HCT116 (cell line): ENCODE data around the gene IL17RB. TPM values are rescaled to one million over a fixed set of nuclear protein-coding genes. Genes with fewer than 3 reads are reported as not detected.

ENCODE experiments used
- ATAC-seq: fragments of 200-7000 bp; cut with Tn5 transposase; 2 replicates; pipeline ENCODE4 v1.9.1; 2020; ENCODE audit warnings: mild to moderate bottlenecking, moderate library complexity
- Bru-seq: library from RNA; stranded (reverse); fragments of 400-500 nt; gene quantifications from one replicate; lab custom pipeline; 2021; lab: Mats Ljungman, UMichigan
- BruChase-seq, 2 experiments: library from RNA; stranded (reverse); fragments of 400-500 nt; gene quantifications; one replicate each; lab custom pipeline; 2021; lab: Mats Ljungman, UMichigan
- BruUV-seq: library from RNA; stranded (reverse); fragments of 400-500 nt; replicated peaks from 2 replicates; lab custom pipeline; 2021; lab: Mats Ljungman, UMichigan
- CTCF ChIA-PET: fragments of 300-600 bp; sonication (Branson Sonifier 250); formaldehyde crosslinking; loops from one replicate; lab custom pipeline; 2021; ENCODE audit warnings: antibody characterized with exemption; lab: Charles Lee
- POLR2A ChIA-PET: fragments of 300-600, 350-600 bp; sonication (Branson Sonifier 250); formaldehyde crosslinking; loops from one replicate; lab custom pipeline; 2021; ENCODE audit warnings: antibody characterized with exemption; lab: Charles Lee
- RAD21 ChIA-PET, 2 experiments: fragments of 300-600 bp; sonication (Branson Sonifier 250); formaldehyde crosslinking; loops; one replicate each; lab custom pipeline; 2023; ENCODE audit warnings: low total read pairs in 2 of 2; ENCODE audit not compliant: uncharacterized antibody in 2 of 2, unreplicated experiment in 2 of 2, low non-redundant PET in 1 of 2; lab: Charles Lee
- DNase-seq: peaks from one replicate; pipeline ENCODE4 v3.0.0-alpha.2; 2010; ENCODE audit warnings: low read depth, low spot score
- H2AFZ ChIP-seq: fragments of 200-600 bp; shearing (Covaris generic), sonication (generic); 2 replicates; pipeline ENCODE4 v1.6.1; 2017; ENCODE audit warnings: low read depth, mixed run types, mixed read lengths, antibody characterized with exemption, low read length; ENCODE audit not compliant: poor library complexity, severe bottlenecking
- H3K27ac ChIP-seq: 2 replicates; pipeline ENCODE4 v1.5.1; 2012; ENCODE audit warnings: low read depth, low read length
- H3K27me3 ChIP-seq: fragments of 200-600 bp; sonication (generic); 2 replicates; pipeline ENCODE4 v1.6.1; 2016; ENCODE audit warnings: mixed run types, low read length, mixed read lengths; ENCODE audit not compliant: insufficient read depth
- H3K36me3 ChIP-seq, 2 experiments: fragments of 200-500 bp in 1 of 2; fragments of 200-600 bp in 1 of 2; sonication (Bioruptor generic) in 1 of 2; sonication (generic) in 1 of 2; 2 replicates each; pipeline versions ENCODE4 v1.5.1 to v1.6.1; 2014 to 2016; ENCODE audit warnings: low read length in 2 of 2, inconsistent platforms in 1 of 2, mixed read lengths in 1 of 2, mixed run types in 1 of 2; ENCODE audit not compliant: insufficient read depth in 2 of 2, control insufficient read depth in 1 of 2
- H3K4me1 ChIP-seq, 2 experiments: fragments of 200-600 bp in 1 of 2; sonication (generic) in 1 of 2; 2 replicates each; pipeline versions ENCODE4 v1.5.1 to v1.6.1; 2012 to 2017; ENCODE audit warnings: low read length in 2 of 2, inconsistent platforms in 1 of 2, mild to moderate bottlenecking in 1 of 2, mixed read lengths in 1 of 2, mixed run types in 1 of 2, moderate library complexity in 1 of 2; ENCODE audit not compliant: insufficient read depth in 2 of 2, control insufficient read depth in 1 of 2
- H3K4me2 ChIP-seq: fragments of 200-600 bp; sonication (generic); 2 replicates; pipeline ENCODE4 v1.6.1; 2017; ENCODE audit warnings: mixed run types, low read length, mixed read lengths
- H3K4me3 ChIP-seq, 2 experiments: fragments of 200-600 bp in 1 of 2; sonication (generic) in 1 of 2; replicated peaks in 1 of 2; 2 replicates each; pipeline ENCODE4 v1.5.1; 2011 to 2016; ENCODE audit warnings: low read length in 2 of 2, control low read depth in 1 of 2, low read depth in 1 of 2, mild to moderate bottlenecking in 1 of 2, mixed read lengths in 1 of 2, mixed run types in 1 of 2
- H3K79me2 ChIP-seq: fragments of 200-600 bp; sonication (generic); 2 replicates; pipeline ENCODE4 v1.6.1; 2017; ENCODE audit warnings: mild to moderate bottlenecking, mixed run types, low read length, moderate library complexity, mixed read lengths; ENCODE audit not compliant: insufficient read depth
- H3K9ac ChIP-seq: fragments of 200-600 bp; sonication (generic); 2 replicates; pipeline ENCODE4 v1.6.1; 2016; ENCODE audit warnings: low read length, mixed read lengths
- H3K9me2 ChIP-seq: fragments of 200-600 bp; sonication (generic), shearing (Covaris generic); 2 replicates; pipeline ENCODE4 v1.6.1; 2017; ENCODE audit warnings: mixed run types, mild to moderate bottlenecking, moderate library complexity; ENCODE audit not compliant: insufficient read depth
- H3K9me3 ChIP-seq, 2 experiments: fragments of 200-500 bp in 1 of 2; fragments of 200-600 bp in 1 of 2; sonication (Bioruptor generic) in 1 of 2; sonication (generic) in 1 of 2; 2 replicates each; pipeline ENCODE4 v1.6.1; 2014 to 2017; ENCODE audit warnings: low read length in 2 of 2, mixed read lengths in 2 of 2, inconsistent platforms in 1 of 2, low read depth in 1 of 2, mild to moderate bottlenecking in 1 of 2, mixed run types in 1 of 2, moderate library complexity in 1 of 2; ENCODE audit not compliant: control insufficient read depth in 1 of 2, insufficient read depth in 1 of 2
- H4K20me1 ChIP-seq: fragments of 200-600 bp; sonication (generic), shearing (Covaris generic); 2 replicates; pipeline ENCODE4 v1.6.1; 2017; ENCODE audit warnings: mixed run types, mild to moderate bottlenecking, moderate library complexity; ENCODE audit not compliant: insufficient read depth
- ATF3 ChIP-seq: IDR thresholded peaks from 2 replicates; pipeline ENCODE4 v1.6.1; 2012
- CBX3 ChIP-seq: IDR thresholded peaks from 2 replicates; pipeline ENCODE4 v1.6.1; 2012; ENCODE audit warnings: low read depth
- FOSL1 ChIP-seq: IDR thresholded peaks from 2 replicates; pipeline ENCODE4 v1.6.1; 2012; ENCODE audit warnings: low read depth
- JUND ChIP-seq: IDR thresholded peaks from 2 replicates; pipeline ENCODE4 v1.6.1; 2012
- MAX ChIP-seq: IDR thresholded peaks from 2 replicates; pipeline ENCODE4 v1.6.1; 2012
- POLR2A ChIP-seq: IDR thresholded peaks from 2 replicates; pipeline ENCODE4 v1.7.0; 2011; ENCODE audit warnings: borderline replicate concordance; ENCODE audit not compliant: insufficient read depth, insufficient read length; ENCODE audit errors: extremely low read depth
- POLR2AphosphoS5 ChIP-seq: IDR thresholded peaks from 2 replicates; pipeline ENCODE4 v1.6.1; 2011; ENCODE audit warnings: mild to moderate bottlenecking, low read depth, low read length, moderate library complexity
- TCF7L2 ChIP-seq: IDR thresholded peaks from 2 replicates; pipeline ENCODE4 v1.7.0; 2011; ENCODE audit warnings: borderline replicate concordance, inconsistent platforms; ENCODE audit not compliant: insufficient read depth, insufficient read length; ENCODE audit errors: extremely low read depth
- ZFX ChIP-seq: fragments of 450-650 bp; IDR thresholded peaks from 2 replicates; pipeline ENCODE4 v1.6.1; 2017
- ZNF274 ChIP-seq: fragments of 200-500 bp; sonication (Bioruptor generic); IDR thresholded peaks from 2 replicates; pipeline ENCODE4 v1.6.1; 2014; ENCODE audit warnings: mild to moderate bottlenecking, low read depth, low read length, inconsistent platforms
- intact Hi-C: fragments of 100-400 bp; cut with micrococcal nuclease; formaldehyde crosslinking; loops from 2 replicates; pipeline ENCODE4 v1.10.0; 2022
- long read RNA-seq: library from polyadenylated mRNA; unstranded; transcript quantifications from one replicate; pipeline ENCODE4 v2.0.0, GENCODE V29; 2021; ENCODE audit not compliant: unreplicated experiment
- polyA plus RNA-seq: library from polyadenylated mRNA; unstranded; fragments of >200 nt; gene quantifications from 2 replicates; pipeline ENCODE4 v1.2.1, GENCODE V29; 2012; ENCODE audit warnings: missing spikeins
- total RNA-seq: library from RNA; stranded (reverse); gene quantifications from one replicate; pipeline ENCODE4 v1.2.1, GENCODE V29; 2021; ENCODE audit not compliant: unreplicated experiment

The IL17RB gene
- total RNA-seq: 8.3 TPM
- 5.0 and 7.3 TPM in 2 replicates for polyA plus RNA-seq
- Bru-seq, nascent RNA: percentile 45 among the genes with signal in this experiment
- BruChase-seq, experiment 1, labeled RNA remaining after a 6-hour chase: percentile 53 among the genes with signal in this experiment
- BruChase-seq, experiment 2, labeled RNA remaining after a 2-hour chase: percentile 54 among the genes with signal in this experiment
- long read RNA-seq, partial matches to known transcripts: 1 of 6 reads
- long read RNA-seq, other reads (novel, unspliced or antisense): 2 of 6 reads

GRCh38 chr3:53846134-53846850 lies at the start of gene IL17RB, which contains the start of gene CHDH:
Gene IL17RB (plus strand): TSS chr3:53846568. CDS start chr3:53846589, 21 bp downstream.
Gene CHDH (minus strand): TSS chr3:53846419. CDS start chr3:53824008, 22,411 bp downstream.
- DNase-seq (peak; percentile 38), ATAC-seq (peak; percentile 86)
- ChIA-PET POLR2A (interaction anchor here (1.0 to 1.7 kb wide), 2 partner anchors 17 to 46 kb away, joined by 4 read pairs; partner anchors contain the start of gene SELENOK), RAD21 (no interaction called here), CTCF (interaction anchor here (1.4 kb wide), 1 partner anchor 13 kb away, joined by 3 read pairs; no protein-coding TSS in a partner anchor)
- Histone ChIP-seq H3K27me3 (no peaks in the 10 kb centered on the region), H3K79me2 (peaks cover 6% of the 10 kb centered on the region; the same call in 1 of the 2 replicates), H4K20me1 (no peaks in the 10 kb centered on the region), H3K4me3 (peak within 1 kb of the TSS; percentile 45 to 72), H3K9ac (peak within 1 kb of the TSS; percentile 83), H3K27ac (peak within 1 kb of the TSS; percentile 83), H3K36me3 (no peaks in the 10 kb centered on the region), H3K4me1 (peaks cover 39 to 50% of the 10 kb centered on the region in 2 experiments), H2AFZ (peak within 1 kb of the TSS; percentile 56), H3K9me2 (no peaks in the 10 kb centered on the region), H3K4me2 (peak within 1 kb of the TSS; percentile 87), H3K9me3 (no peaks in the 10 kb centered on the region)
- TF ChIP-seq FOSL1: no peak
- peak; percentile 73 for TF ChIP-seq POLR2AphosphoS5
- peak; percentile 90 for TF ChIP-seq ZFX
- TF ChIP-seq JUND: no peak
- peak; percentile 72 for TF ChIP-seq TCF7L2
- peak; percentile 93 for TF ChIP-seq MAX
- TF ChIP-seq CBX3: peak; percentile 61; the same call in 1 of the 2 replicates
- no peak for TF ChIP-seq ATF3
- no peak for TF ChIP-seq ZNF274
- TF ChIP-seq POLR2A: peak; percentile 37
- intact Hi-C loops: no loop called here
- no TSS peak for BruUV-seq
